Activated T-cell treated with anti-CD3 and anti-CD28 coated beads for 24 hours (primary cell): ENCODE data around the gene RUFY4.
"Not testable (repeated sequence)": the region's sequence is repeated elsewhere in the genome, so short reads cannot be mapped to it uniquely, and the experiment has no call there.

Experiments
- DNase-seq: peaks from one replicate; pipeline ENCODE4 v3.0.0-alpha.2; 2020; ENCODE audit warnings: low read depth

Gene RUFY4

DNA sequence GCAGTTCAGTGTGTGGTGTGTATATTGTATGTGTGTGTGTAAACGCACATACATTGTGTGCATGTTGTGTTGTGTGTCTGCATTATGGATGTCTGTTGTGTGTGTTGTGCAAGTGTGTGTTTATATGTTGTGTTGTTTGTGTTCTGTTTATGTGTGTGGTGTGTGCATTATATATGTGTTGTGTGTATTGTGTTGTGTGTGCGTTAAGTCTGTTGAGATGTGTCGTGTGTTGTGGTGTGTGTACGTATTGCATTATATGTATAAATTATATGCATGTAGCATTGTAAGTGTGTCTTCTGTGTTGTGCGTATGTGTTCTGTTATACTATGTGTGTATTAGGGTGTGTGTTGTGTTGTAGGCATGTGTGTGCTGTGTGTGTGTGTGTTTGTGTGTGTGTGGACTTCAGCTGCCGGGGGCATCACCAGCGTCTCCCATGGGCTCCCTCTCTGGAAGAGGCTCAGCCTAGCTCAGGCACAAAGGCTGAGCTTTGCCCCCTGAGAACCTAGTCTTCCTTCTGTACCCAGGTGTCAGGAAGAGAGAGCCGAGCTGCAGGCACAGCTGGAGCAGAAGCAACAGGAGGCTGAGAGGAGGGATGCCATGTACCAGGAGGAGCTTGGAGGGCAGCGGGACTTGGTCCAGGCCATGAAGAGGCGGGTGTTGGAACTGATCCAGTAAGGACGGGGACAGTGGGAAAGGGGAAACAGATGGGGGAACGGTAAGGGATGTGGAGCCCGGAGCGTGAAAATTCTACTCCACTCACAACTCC lies 13.7 kb downstream of the RUFY4 start:
- no peak for DNase-seq

DNA sequence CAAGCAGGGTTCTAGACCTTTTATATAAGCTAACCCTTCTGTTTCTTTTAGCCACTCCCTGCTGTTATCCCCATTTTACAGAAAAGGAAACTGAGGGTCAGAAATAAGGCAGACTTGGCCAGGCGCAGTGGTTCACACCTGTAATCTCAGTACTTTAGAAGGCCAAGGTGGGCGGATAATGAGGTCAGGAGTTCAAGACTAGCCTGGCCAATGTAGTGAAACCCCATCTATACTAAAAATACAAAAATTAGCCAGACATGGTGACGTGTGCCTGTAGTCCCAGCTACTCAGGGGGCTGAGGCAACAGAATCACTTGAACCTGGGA lies 14.3 kb downstream of the RUFY4 start:
- no peak for DNase-seq

GRCh38 chr2:218086478-218086877 lies 17.4 kb downstream of the RUFY4 start:
- DNase-seq = no peak

- no peak for DNase-seq
Measured at GRCh38 chr2:218089259-218089658, 20.2 kb downstream of the RUFY4 start.

DNA sequence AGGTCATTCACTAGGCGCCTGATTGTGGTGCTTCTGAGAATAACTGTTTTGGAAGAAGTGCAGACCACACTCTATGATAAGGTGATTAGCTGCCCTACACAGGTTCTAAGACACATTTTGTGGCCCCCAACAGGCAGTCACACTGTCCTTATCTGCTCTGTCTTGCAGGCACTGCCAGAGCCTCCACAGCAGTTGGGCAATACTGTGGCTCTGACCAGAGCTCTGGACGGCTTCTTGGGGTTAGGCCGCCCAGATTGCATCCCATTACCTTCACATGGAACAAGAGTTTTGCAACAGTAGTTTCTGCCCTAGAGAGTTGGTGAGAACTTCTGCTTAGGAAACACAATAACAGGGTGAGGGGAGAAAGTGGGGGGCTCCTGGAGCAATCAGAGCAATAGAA lies 22.7 kb downstream of the RUFY4 start:
- no peak for DNase-seq

DNA sequence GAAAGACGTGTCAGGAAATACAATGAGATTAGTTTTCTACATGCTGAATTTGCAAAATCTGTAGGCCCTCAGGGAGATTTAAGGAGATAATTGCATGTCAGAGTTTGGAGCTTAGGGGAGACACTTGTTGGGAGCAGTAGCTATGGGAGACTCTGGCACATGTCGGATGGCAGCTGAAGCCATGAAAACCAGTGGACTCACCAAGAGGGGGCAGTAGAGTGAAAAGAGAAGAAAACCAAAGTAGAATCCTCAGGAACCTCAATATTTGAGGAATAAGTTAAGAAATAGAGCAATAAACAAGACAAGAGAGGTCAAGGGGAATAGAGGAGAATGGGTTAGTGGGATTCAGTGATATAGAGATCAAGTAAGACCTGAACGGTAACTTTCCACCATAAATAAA lies 24.8 kb downstream of the RUFY4 start:
- DNase-seq = no peak

DNA sequence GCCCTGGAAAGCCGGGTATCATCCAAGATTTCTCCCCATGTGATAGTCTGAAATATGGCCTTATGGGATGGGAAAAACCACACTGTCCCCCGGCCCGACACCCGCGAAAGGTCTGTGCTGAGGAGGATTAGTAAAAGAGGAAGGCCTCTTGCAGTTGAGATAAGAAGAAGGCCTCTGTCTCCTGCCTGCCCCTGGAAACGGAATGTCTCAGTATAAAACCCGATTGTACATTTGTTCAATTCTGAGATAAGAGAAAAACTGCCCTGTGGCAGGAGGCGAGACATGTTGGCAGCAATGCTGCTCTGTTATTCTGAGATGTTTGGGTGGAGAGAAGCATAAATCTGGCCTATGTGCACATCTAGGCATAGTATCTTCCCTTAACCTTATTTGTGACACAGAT lies 26.8 kb downstream of the RUFY4 start:
- DNase-seq = no peak

DNA sequence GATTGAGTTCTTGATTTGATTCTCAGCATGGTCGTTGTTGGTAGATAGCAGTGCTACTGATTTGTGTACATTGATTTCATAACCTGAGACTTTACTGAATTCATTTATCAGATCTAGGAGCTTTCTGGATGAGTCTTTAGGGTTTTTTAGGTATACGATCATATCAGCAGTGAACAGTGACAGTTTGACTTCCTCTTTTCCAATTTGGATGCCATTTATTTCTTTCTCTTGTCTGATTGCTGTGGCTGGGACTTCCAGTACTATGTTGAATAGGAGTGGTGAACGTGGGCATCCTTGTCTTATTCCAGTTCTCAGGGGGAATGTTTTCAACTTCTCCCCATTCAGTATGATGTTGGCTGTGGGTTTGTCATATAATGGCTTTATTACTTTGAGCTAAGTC lies 28.9 kb downstream of the RUFY4 start:
- DNase-seq = no peak

DNA sequence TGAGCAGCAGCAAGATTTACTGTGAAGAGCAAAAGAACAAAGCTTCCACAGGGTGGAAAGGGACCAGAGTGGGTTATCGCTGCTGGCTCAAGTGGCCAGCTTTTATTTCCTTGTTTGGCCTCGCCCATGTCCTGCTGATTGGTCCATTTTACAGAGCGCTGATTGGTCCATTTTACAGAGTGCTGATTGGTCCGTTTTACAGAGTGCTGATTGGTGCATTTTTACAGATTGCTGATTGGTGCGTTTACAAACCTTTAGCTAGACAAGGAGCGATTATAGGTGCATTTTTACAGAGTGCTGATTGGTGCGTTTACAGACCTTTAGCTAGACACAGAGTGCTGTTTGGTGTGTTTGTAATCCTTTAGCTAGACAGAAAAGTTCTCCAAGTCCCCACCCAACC lies 39.8 kb downstream of the RUFY4 start:
- DNase-seq = not testable (repeated sequence)

DNA sequence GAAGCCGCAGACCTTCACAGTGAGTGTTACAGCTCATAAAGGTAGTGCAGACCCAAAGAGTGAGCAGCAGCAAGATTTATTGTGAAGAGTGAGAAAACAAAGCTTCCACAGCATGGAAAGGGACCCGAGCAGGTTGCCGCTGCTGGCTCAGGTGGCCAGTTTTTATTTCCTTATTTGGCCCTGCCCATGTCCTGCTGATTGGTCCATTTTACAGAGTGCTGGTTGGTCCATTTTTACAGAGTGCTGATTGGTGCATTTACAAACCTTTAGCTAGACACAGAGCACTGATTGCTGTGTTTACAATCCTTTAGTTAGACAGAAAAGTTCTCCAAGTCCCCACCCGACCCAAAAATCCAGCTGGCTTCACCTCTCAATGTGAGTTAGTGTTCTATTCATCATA lies 52.7 kb downstream of the RUFY4 start:
- not testable (repeated sequence) for DNase-seq

- DNase-seq = not testable (repeated sequence)
Measured at GRCh38 chr2:218122286-218122685, 53.2 kb downstream of the RUFY4 start.

GRCh38 chr2:218123986-218124385 lies 54.9 kb downstream of the RUFY4 start:
- no peak for DNase-seq

- no peak for DNase-seq
Measured at GRCh38 chr2:218125095-218125494, 56.0 kb downstream of the RUFY4 start.

- no peak for DNase-seq
Measured at GRCh38 chr2:218125626-218126080, 56.6 kb downstream of the RUFY4 start, which contains the start of gene CXCR2. Gene CXCR2, plus strand, starts transcription at chr2:218126028. Its CDS starts 8,774 bp downstream, at chr2:218134802.

DNA sequence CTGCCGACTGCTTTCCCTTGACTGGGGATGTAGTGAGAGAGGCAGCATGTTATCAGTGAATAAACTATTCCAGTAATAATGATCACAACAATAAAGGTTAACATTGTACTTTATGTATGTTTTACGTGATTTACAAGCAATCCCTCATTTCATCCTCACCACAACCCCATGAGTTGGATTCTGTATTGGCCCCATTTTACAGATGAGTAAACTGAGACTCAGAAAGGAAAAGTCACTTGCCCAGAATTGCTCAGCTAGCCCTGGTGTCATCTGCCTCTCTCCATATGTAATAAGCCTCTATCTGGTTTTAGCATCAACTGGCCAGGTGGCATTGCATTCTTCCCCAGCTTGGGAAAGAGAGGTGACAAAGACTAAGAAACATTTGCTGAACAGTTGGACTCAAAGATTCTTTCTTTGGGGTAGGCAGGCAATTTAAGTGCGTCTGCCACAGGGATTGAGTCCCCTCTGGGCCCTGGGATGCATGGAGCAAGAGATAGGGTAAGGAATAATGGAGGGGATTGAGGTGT lies 58.9 kb downstream of the RUFY4 start:
- DNase-seq = no peak

DNA sequence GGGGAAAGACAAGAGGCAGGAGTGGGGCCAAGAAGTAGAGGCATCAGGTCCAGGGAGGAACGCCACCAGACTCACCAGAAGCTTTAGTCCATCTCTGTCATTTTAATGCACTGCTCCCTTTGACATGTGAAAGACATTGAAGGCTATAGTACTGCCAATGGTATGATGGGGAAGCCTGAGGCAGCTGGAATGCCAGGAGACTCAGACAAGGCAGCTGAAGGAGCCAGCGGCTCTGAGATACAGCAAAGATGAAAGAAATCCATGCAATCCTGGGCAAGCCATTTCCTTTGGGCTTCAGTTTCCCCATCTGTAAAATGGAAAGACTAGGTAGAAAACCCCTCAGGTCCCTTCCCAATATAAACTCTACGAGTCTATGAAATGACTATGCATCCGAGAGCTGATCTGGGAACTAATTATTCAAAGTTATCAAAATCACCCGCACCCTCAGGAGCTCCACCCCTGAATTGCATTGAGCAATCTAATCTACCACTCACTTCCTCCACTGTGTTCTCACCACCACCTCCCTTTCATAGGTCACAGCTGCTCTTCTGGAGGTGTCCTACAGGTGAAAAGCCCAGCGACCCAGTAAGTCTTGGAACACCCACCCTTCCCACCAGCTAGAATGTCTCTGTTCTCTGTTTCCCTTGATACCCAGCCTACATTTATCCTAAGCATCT lies 59.9 kb downstream of the RUFY4 start:
- no peak for DNase-seq

DNA sequence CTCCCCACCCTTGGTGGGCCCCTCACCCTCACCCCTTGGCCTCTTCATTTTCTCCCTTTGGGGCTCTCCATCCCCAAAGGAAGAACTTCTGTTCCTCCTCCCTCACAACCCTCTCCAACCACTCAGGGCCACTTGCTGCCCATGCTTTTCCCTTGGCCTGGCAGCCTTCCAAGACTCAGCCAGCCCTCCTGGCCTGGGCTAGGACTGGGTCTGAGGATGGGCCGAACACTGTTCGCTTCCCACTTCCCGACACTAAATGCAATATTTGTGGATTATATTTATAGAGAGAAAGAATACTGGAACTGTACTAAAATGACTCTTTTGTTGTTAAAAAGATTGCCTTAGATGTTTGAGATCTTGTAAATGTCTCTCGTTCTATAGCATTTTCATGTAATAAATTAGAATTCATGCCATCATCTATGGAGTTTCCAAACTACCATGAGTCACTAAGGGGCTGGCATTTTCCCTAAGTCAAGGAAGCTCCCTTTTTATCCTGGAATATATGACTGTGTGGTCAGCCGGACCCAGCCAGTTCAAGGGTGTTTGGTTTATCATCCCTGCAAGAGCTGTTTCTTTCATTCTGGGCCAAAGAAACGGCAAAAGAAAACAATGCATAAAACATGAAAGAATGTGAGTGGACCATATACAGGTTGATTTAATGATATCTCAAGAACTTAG lies 60.5 kb downstream of the RUFY4 start:
- DNase-seq = no peak

DNA sequence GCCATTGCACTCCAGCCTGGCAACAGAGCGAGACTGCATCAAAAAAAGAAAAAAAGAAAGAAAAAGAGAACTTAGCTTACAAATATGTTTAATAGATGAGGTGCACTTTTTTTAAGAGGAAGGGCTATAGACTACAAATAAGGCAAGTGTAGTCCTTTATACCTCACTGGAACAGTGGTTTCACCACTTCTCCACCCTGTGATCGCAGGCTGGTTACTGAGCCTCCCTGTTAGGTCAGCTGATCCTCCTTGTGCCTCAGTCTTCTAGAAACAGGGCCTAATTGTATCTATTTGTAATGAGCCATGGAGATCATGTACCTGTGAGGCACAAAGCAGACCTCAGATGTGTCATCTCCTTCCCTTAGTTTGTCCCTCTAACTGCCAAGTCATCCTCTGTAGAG lies 61.3 kb downstream of the RUFY4 start:
- DNase-seq = no peak

GRCh38 chr2:218130822-218131221 lies 61.8 kb downstream of the RUFY4 start:
- no peak for DNase-seq

DNA sequence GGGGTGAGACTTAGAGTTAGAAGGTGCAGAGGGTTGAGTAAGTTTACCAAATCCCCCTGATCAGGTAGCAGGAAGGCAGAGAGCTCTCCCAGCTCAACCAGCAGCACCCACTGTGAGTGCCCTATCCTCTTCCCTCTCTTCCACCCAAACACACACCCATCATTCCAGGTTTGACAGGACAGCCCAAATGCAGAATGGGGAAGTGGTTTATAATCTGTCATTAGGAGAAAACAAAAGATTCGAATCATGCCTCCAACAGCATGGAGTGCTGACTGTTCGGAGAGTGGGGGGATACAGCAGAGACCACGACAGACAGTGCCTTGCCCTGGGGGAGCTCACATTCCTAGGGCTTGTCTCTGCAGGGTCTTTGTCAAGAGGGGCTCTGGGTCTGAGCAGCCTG lies 68.5 kb downstream of the RUFY4 start:
- no peak for DNase-seq

DNA sequence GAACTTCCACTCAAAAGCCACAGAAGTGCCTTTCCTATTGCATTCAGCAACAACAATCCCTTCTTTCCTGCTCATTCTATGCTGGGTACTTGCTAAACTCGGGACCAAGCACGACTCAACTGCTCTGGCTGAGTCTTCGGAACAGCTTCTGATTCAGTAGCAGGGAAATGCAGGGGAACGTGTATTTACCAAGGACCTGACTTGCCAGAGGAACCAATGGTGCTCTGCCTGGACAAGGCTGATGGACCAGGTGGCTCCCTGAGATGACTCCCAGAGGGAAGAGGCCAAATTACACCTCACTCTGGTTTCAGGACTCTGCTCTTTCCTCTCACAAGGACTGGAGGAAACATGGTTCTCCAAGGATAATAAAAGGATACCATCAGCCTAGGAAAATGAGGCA lies 69.0 kb downstream of the RUFY4 start:
- no peak for DNase-seq
